ENCODE results near the gene APOLD1.
"Not testable (repeated sequence)": the region's sequence is repeated elsewhere in the genome, so short reads cannot be mapped to it uniquely, and the experiment has no call there.

Gene APOLD1

DNA sequence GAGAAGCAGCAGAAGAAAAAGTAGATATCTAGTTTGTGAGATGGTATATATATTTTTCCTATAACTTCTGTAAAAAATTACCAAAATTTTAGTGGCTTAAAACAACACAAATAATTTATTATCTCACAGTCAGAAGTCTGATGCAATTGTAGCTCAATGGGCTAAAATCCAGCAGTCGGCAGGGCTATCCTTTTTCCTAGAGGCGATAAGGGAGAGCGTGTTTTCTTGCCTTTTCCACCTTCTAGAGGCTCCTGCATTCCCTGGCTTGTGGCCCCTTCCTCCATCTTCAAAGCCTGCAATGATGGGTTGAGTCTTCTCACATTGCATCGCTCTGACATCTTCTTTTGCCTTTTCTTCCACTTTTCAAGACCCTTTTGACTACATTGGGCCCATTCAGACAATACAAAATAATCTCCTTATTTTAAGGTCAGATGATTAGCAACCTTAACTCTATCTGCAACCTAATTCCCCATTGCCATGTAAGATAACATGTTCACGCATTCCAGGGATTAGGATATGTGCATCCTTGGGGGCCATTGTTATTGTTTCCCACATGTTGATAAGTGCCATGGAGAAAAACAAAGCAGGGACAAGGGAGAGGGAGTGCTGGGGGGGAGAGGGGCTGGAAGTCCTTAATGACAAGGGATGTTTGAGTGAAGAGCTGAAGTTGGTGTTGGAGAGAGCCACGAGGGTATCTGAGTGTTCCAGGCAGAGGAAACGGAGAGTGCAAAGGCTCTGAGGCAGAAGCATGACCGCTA is 13.9 kb downstream of the APOLD1 start:
- no peak overlapping the region for H3K9ac ChIP-seq
- H3K4me1 ChIP-seq (ENCODE audit: low read depth, poor library complexity, severe bottlenecking), result peaks cover 60% of the 10 kb centered on the region
- no peak for TF ChIP-seq CTCF (conservative IDR thresholded peaks at IDR 0.05; ENCODE audit: low read depth, low read length)
- H3K79me2 ChIP-seq (ENCODE audit: insufficient read depth, low read depth), result no peaks in the 10 kb centered on the region
- no peak overlapping the region; the same call in 1 of the 2 replicates for H3K27ac ChIP-seq
- no peaks in the 10 kb centered on the region for H4K20me1 ChIP-seq (ENCODE audit: insufficient read depth)
- H2AFZ ChIP-seq (ENCODE audit: low read depth), result no peak overlapping the region
- no peaks in the 10 kb centered on the region for H3K36me3 ChIP-seq (ENCODE audit: insufficient read depth)
- no peak overlapping the region for H3K4me3 ChIP-seq (IDR thresholded peaks at IDR 0.05; ENCODE audit: insufficient read depth, low read depth, low read length)
- no peak overlapping the region for H3K4me2 ChIP-seq
- H3K27me3 ChIP-seq (ENCODE audit: insufficient read depth, low read depth), result no peaks in the 10 kb centered on the region

- no peak for TF ChIP-seq CTCF (conservative IDR thresholded peaks at IDR 0.05; ENCODE audit: low read depth, low read length)
- no peaks in the 10 kb centered on the region for H3K27me3 ChIP-seq (ENCODE audit: insufficient read depth, low read depth)
- no peak overlapping the region for H3K4me3 ChIP-seq (IDR thresholded peaks at IDR 0.05; ENCODE audit: insufficient read depth, low read depth, low read length)
- H3K27ac ChIP-seq, result no peak overlapping the region
- no peak overlapping the region for H3K4me2 ChIP-seq
- H3K4me1 ChIP-seq (ENCODE audit: low read depth, poor library complexity, severe bottlenecking), result peaks cover 62% of the 10 kb centered on the region
- no peaks in the 10 kb centered on the region for H4K20me1 ChIP-seq (ENCODE audit: insufficient read depth)
- no peak overlapping the region for H2AFZ ChIP-seq (ENCODE audit: low read depth)
- H3K9ac ChIP-seq, result no peak overlapping the region
- H3K79me2 ChIP-seq (ENCODE audit: insufficient read depth, low read depth), result no peaks in the 10 kb centered on the region
- no peaks in the 10 kb centered on the region for H3K36me3 ChIP-seq (ENCODE audit: insufficient read depth)
Measured at GRCh38 chr12:12800406-12801180, 15.1 kb downstream of the APOLD1 start.

DNA sequence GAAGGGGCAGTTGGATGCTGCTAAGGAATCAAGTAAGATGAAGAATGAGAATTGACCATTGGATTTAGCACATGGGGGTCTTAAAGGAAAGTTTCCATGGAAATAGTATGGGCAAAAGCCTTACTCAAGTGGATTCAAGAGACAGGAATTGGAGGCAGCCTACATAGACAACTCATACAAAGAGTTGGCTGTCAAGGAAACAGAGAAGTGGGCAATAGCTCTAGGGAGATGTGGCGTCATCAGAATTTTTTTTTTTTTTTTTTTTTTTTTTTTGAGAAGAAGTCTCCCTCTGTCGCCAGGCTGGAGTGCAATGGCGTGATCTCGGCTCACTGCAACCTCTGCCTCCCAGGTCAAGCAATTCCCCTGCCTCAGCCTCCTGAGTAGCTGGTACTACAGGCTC is 16.2 kb downstream of the APOLD1 start:
- H3K4me2 ChIP-seq; H3K27me3 ChIP-seq (ENCODE audit: insufficient read depth, low read depth); H2AFZ ChIP-seq (ENCODE audit: low read depth); H3K79me2 ChIP-seq (ENCODE audit: insufficient read depth, low read depth); H3K36me3 ChIP-seq (ENCODE audit: insufficient read depth); H3K4me3 ChIP-seq (IDR thresholded peaks at IDR 0.05; ENCODE audit: insufficient read depth, low read depth, low read length); H3K9ac ChIP-seq; H3K27ac ChIP-seq; H4K20me1 ChIP-seq (ENCODE audit: insufficient read depth): not testable (repeated sequence)
- peaks cover 54% of the 10 kb centered on the region for H3K4me1 ChIP-seq (ENCODE audit: low read depth, poor library complexity, severe bottlenecking)

DNA sequence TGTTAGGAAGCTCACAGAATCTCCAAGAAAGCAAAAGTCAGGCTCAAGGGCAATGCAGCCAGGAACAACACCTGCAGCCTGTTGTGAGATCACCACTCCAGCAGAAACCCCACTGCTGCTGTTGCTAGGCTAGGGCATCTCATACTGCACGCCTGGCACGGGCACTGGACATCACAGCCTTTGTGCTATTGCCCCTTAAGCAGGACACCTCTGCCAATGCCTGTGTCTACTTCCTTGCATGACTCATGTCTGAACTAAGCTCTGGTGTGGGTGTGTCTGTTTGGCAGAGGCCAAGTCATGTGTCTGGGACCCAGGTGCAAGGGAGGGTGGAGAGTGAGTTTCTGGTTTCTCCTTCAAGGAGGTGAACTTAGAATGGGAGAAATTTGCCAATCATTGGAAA is 17.7 kb downstream of the APOLD1 start:
- H3K79me2 ChIP-seq (ENCODE audit: insufficient read depth, low read depth), result no peaks in the 10 kb centered on the region
- H3K4me3 ChIP-seq (IDR thresholded peaks at IDR 0.05; ENCODE audit: insufficient read depth, low read depth, low read length), result no peak overlapping the region
- no peak overlapping the region for H3K9ac ChIP-seq
- peaks cover 38% of the 10 kb centered on the region for H3K4me1 ChIP-seq (ENCODE audit: low read depth, poor library complexity, severe bottlenecking)
- peak overlapping the region; percentile 68 for H3K27ac ChIP-seq
- no peaks in the 10 kb centered on the region for H4K20me1 ChIP-seq (ENCODE audit: insufficient read depth)
- H2AFZ ChIP-seq (ENCODE audit: low read depth), result peak overlapping the region; percentile 13; the same call in 1 of the 2 replicates
- H3K27me3 ChIP-seq (ENCODE audit: insufficient read depth, low read depth), result no peaks in the 10 kb centered on the region
- no peak for TF ChIP-seq CTCF (conservative IDR thresholded peaks at IDR 0.05; ENCODE audit: low read depth, low read length)
- H3K4me2 ChIP-seq, result peak overlapping the region; percentile 51
- no peaks in the 10 kb centered on the region for H3K36me3 ChIP-seq (ENCODE audit: insufficient read depth)

- H3K36me3 ChIP-seq (ENCODE audit: insufficient read depth), result no peaks in the 10 kb centered on the region
- no peak overlapping the region for H2AFZ ChIP-seq (ENCODE audit: low read depth)
- H3K27ac ChIP-seq, result no peak overlapping the region
- H3K4me3 ChIP-seq (IDR thresholded peaks at IDR 0.05; ENCODE audit: insufficient read depth, low read depth, low read length), result no peak overlapping the region
- H3K4me2 ChIP-seq, result no peak overlapping the region
- no peaks in the 10 kb centered on the region for H3K27me3 ChIP-seq (ENCODE audit: insufficient read depth, low read depth)
- no peak for TF ChIP-seq CTCF (conservative IDR thresholded peaks at IDR 0.05; ENCODE audit: low read depth, low read length)
- H3K9ac ChIP-seq, result no peak overlapping the region
- no peaks in the 10 kb centered on the region for H4K20me1 ChIP-seq (ENCODE audit: insufficient read depth)
- no peaks in the 10 kb centered on the region for H3K79me2 ChIP-seq (ENCODE audit: insufficient read depth, low read depth)
- peaks cover 30% of the 10 kb centered on the region for H3K4me1 ChIP-seq (ENCODE audit: low read depth, poor library complexity, severe bottlenecking)
Measured at GRCh38 chr12:12804011-12804410, 18.6 kb downstream of the APOLD1 start.

Measured in KMS-11 (cell line).